HK-2 (cell line): ENCODE results near the gene RBP5.
"Not testable (repeated sequence)": the region's sequence is repeated elsewhere in the genome, so short reads cannot be mapped to it uniquely, and the experiment has no call there.

ENCODE experiments used
- DNase-seq: peaks from one replicate; pipeline ENCODE4 v3.0.0-alpha.2; 2018; ENCODE audit not compliant: unreplicated experiment

The RBP5 gene

GRCh38 chr12:7122811-7123769 is 5.6 kb downstream of the RBP5 start:
- DNase-seq: no peak

DNA sequence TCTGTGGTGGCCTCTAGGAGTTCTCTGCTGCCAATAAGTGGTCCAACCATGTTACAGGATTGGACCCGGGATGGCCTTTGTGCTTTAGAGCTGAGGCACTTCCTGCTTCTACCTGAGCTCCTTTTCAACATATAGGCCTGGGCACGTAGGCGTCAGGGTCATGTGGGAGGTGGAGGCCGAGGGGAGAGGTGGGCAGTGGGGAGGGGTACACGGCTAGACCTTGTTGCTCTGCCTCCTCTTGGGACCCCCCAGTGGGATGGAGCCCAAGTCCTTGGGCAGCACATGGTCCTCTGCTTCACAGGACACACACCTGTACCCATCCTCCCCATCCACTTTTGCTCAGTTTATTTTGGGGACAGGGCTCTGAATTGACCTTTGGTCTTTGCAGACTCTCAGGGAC is 7.4 kb downstream of the RBP5 start:
- no peak for DNase-seq

DNA sequence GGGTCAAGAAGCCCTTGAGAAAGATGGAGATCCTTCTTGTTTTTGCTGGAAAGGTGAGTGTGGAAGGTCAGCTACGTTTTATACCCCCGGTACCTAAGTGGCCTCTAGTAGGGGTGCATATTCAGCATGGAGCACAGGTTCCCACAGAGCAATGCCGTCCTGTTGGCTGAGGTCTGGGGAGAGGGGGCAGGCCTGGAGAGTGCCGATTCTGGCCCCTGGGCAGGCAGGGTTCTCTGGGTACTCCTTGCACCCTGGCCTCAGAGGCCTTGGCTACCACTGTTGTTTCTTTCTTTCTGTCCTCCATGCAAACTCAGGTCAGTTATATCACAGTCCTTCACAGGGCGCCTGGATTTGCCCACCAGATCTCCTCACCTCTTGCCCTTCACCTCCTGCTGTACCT is 8.5 kb downstream of the RBP5 start:
- DNase-seq: no peak

DNA sequence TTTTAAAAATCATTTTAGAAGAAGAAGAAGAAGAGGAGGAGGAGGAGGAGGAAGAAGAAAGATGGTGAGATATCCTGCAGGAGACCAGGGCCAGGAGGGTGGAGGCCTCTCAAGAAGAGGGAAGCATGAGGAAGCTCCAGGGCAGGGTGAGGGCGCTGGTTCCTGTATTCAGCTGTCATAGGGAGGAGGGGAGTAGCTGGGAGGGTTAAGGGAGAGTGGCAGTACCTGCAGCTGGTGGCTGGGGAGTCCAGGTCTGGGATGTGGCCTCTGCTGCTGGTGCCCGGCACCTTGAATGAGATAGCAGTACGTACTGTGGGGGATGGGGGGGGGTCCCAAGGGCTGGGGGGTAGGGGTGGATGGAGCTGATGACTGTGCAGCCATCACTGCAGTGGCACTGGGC is 9.8 kb downstream of the RBP5 start:
- DNase-seq: no peak

- DNase-seq: no peak
Observed at GRCh38 chr12:7117670-7118069, 11.0 kb downstream of the RBP5 start.

DNA sequence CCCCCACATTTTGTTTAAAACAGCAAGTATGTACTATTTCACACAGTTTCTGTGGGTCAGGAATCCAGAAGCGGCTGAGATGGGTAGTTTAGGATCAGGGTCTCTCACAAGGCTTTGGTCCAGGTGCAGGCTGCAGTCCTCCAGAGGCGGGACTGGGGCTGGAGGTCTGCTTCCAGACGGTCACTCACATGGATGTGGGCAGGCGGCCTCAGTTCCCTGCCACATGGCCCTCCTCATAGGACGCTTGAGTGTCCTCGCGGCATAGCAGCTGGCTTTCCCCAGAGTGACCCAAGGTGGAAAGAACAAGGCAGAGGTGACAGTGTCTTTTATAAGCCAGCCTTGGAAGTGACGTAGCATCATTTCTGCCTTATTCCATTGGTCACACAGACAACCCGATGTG is 11.8 kb downstream of the RBP5 start:
- DNase-seq: no peak

DNA sequence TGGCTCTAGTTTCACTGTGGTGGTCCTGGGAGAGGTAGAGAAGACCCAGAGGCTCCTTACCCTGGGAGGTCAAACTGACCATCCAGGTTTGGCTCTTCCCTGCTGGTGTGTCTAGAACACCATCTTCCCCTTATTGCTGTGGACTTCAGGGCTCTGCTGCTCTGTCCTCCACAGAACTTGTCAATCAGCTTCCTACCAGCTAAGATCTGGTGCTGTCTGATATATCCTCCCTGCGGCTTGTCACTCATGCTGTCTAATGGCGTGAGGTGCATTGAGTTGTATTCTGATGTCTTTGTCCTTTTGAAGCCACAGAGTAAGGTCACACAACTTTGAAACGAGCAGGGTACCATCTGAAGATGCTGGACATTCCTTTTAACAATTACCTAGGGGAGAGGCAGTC is 12.5 kb downstream of the RBP5 start:
- DNase-seq: no peak

- no peak for DNase-seq
Observed at GRCh38 chr12:7114851-7115250, 13.8 kb downstream of the RBP5 start.

- DNase-seq: no peak
Observed at GRCh38 chr12:7114008-7114407, 14.7 kb downstream of the RBP5 start.

- no peak for DNase-seq
Observed at GRCh38 chr12:7113389-7113871, 15.3 kb downstream of the RBP5 start.

DNA sequence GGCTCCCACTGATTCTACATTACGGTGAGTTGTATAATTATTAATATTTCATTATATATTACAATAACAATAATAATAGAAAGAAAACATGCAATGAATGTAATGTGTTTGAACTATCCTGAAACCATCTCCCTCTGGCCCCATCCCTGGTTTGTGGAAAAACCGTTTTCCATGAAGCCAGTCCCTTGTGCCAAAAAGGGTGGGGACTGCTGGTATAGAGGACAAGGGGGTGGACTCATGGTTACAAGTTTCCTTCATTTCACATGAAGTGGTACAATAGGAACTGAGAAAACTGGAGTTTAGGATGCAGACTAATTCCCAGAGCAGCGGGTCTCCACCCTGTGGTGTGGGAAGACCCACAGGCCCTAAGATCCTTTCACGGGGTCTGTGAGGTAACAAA is 16.6 kb downstream of the RBP5 start:
- no peak for DNase-seq

DNA sequence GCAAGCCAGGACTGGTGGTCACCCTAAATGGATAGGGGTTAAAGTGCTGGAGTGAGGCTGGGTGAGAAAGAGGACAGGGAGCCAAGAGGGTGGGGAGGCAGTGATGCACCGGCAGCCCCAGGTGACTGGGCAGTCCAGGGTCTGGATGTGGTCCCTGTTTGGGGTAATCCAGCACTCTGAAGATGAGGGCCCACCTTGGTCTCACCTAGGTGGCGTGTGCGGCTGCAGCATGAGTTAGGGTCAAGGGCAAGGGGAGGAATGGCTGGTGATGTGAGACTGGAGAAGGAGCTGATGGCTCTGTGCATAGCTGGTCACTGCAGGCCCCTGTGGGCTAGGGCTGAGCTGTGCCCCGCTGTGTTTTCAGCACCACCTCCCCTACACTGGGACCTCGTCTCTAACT is 18.0 kb downstream of the RBP5 start:
- DNase-seq: no peak

DNA sequence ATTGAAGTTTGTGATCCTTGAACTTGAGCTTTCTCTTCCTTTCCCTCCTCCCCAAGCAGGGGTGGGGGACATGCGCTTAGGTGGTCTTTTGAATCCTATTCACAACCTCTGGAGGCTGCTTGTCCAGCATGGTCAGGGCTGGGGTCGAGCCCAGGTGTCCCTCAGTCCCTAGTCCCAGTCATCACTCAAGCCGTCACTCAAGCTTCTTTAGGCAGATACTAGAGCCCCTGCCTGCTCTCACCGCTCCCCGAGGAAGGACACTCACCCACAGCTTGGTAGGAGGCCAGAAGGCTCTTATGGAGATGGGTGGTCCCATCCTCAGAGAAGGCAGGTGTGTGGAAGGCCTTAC is 19.1 kb downstream of the RBP5 start:
- no peak for DNase-seq

DNA sequence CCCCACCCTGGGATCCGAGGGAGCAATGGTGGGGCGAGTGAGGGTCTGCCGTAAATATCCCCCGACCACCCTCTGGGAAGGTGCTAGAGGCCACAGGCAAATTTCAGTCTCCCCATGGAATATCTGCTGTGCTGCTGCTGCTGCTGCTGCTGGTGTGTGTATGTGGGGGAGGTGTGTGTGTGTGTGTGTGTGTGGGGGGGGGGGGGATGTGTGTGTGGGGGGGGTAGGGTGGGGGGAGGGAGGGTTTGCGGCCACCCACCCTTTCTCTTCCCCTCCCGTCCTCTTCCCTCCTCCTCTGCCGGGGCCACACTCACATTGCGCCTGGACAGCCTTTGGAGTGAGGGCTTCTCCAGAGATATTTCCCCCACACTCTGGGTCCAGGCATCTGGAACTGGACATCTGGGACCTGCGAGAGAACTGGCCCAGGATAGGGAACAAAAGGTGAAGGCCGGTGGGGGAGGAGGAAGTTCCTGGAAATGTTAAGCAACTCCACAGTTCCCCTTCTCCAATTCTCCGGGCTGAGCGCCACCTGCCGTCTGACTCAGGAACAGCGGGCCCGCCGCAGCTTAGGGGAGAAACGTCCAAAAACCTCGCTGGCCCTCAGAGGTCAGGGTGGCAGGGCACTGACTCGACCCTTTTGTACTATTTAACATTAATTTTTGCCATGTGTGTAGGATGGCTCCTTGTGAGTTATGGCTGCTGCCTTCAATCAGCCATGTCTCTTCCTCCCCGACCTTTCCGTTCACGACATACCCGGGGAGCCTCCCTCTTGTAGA is 19.7 kb downstream of the RBP5 start, which contains the start of gene C1RL:
TSS of gene C1RL (minus strand) at position 419 of the 776 bp plus-strand sequence. CDS start at position 385, 34 bp downstream.
- peak; percentile 88 for DNase-seq

- peak; percentile 88 for DNase-seq
Observed at GRCh38 chr12:7108003-7108795, 20.5 kb downstream of the RBP5 start.

- DNase-seq: no peak
Observed at GRCh38 chr12:7107636-7108002, 21.1 kb downstream of the RBP5 start.

GRCh38 chr12:7107181-7107580 is 21.5 kb downstream of the RBP5 start:
- DNase-seq: not testable (repeated sequence)

GRCh38 chr12:7106082-7106481 is 22.6 kb downstream of the RBP5 start:
- no peak for DNase-seq

DNA sequence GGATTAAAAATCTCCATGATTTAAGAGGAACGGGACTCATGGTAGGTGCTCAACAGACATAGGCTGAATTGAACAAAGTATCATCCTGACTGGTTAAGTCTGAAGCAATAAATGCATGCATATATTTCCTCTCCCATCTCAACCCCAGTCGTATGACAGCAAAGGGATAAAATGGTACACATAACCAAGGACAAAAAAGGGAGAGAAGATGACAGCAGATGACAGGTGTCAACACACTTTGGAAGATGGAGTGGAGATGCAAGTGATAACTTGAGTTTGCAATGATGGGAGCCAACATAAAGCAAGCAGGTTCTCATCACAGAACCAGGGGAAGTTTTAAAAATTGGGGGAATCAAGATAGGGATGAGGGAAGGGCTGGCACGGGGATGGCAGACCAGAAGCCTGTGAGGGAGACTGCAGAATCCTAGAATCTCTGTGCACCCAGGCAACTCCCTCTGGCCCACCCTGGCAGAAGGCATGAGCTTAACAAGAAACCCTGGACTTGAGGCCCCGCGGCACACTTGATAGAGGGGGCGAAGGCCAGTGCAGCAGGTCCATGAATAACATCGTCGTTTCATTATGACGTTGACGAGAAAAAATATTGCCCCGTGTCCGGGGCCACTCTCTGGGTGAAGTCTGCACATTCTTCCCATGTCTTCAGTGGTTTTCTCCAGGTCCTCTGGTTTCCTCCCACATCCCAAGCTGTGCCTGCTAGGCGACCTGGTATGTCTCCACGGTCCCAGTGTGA is 24.7 kb downstream of the RBP5 start:
- DNase-seq: no peak

- DNase-seq: no peak
Observed at GRCh38 chr12:7102582-7102981, 26.1 kb downstream of the RBP5 start.

- DNase-seq: no peak
Observed at GRCh38 chr12:7101694-7102131, 27.0 kb downstream of the RBP5 start.
